Activated effector memory CD4-positive, alpha-beta T cell treated with Interleukin-2 at 50 U/mL for 16 hours (primary cell): ENCODE measurements around the gene CXCL8.
"Not testable (repeated sequence)": the region's sequence is repeated elsewhere in the genome, so short reads cannot be mapped to it uniquely, and the experiment has no call there.

Experiments used
- DNase-seq: peaks from one replicate; pipeline ENCODE4 v3.0.0-alpha.2; 2020

Gene CXCL8

DNA sequence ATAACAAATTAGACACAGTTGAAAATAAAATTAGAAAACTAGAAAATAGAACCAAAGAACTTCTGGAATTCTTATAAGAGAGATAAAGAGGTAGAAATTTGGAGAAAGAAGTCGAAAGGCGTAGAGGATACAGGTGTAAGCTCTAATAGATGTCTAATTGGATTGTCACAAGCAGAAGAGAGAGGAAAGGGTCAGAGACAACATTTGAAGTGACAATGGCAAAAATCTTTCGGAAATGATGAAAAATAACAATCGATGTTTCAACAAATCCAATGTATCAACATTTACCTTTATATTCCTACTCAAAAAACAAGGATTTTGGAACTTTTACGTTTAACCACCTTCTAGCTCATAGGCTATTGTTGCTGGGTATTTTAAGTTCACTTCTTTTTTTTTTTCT, 3.8 kb downstream of the CXCL8 start:
- no peak for DNase-seq

DNA sequence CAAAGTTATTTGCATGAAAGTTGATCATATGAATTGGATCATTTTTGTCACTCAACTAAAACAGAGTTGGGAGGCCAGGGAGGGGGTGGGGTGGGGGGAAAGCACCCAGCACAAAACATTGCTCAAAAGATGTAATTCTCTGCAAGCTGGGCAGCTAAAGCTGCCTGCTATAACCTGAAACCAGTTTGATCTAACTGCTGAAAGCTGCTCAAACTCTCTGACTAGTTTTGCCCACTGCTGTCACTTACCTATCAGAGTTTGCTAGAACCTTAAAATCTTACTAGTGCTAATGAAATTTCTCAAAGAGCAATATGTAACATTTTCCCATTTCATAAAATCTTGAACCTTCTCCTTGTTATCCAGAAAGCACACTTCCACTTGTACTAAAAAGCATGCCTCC, 10.4 kb downstream of the CXCL8 start:
- DNase-seq, result no peak

DNA sequence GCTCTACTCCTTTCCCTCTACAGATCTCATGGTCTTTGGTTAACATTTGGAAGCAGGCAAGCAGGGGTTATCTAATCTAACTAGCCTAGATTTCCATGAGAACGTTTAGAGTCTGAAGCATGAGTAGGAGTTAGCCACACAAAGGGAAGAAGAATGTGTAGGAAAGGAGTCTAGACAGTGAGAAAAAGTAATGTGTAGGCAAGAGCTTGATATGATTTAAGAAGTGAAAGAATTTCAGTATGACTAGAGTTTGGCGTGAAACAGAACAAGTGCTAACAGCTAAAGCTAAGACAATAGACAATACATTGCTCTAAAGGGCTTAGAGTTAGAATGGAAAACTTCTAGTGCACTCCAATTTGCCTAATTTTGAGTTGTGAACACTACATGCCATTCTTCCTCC, 10.8 kb downstream of the CXCL8 start:
- no peak for DNase-seq

DNA sequence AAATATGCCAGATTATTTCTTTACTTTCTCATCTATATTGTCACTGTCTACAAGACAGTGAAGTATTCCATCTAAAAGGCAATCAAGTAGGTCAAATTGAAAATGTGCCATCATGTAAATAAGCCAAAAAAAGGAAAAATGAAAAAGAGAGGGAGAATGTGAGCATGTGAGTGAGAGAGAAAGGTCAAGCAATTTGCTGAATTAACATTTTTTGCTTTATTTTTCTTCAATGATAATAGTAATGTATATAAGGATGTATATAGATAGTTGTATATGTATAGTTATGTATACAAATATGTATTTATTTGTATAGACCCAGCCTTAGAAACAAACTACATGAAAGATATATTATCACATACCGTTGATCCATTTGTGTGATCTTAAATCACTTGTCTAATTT, 11.5 kb downstream of the CXCL8 start:
- DNase-seq, result no peak

DNA sequence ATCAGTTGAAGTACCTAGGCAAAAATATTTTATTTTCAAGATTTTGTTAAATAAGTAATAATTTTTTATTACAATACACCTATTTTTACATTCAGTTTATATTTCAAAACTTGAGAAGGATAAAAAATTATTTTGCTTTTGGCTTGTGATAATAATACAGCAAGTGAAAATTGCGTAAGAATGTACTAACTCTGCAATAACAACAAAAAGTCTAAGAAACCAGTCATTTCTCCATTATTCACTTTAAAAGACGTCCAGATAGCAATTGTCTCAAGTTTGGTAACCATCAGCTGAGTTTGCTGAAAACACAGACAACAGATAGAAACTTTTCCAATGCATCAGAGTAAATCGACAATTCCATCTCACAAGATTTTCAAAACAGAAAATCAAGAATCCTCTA, 12.1 kb downstream of the CXCL8 start:
- DNase-seq, result no peak

DNA sequence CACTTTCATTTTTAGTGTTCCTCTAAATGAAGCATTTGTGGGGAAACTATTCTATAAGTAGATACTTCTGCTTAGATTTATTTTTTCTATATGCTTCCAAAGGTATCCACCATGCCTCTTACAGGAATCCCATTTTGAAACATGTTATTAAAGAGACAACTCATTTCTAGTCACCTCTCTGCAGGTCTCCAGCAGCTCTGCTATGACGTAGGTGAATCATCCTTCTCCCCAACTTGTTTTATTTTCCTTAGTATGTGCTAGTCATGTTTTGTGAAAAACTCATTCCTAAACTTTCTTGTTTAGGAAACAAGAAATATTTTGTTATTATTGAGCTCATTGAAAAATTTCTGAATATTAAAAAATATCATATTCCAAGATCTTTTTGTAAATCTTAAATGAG, 12.8 kb downstream of the CXCL8 start:
- DNase-seq, result no peak

DNA sequence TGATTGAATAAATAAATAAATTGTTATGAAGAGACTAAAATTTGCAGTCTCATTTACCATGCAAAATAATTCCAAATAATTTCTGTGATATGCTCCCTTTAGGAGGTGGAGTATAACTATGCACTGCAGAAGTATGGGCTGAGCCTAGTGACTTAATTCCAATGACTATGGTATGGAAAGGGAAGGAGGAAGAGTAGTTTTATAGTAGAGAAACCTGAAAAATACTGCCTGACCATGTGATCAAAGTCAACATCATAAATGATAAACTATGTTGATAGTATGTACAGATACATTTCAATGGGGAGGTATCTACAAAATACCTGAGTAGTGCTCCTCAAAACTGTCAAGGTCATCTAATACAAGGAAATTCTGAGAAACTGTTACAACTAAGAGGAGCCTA, 14.6 kb downstream of the CXCL8 start:
- DNase-seq, result no peak

DNA sequence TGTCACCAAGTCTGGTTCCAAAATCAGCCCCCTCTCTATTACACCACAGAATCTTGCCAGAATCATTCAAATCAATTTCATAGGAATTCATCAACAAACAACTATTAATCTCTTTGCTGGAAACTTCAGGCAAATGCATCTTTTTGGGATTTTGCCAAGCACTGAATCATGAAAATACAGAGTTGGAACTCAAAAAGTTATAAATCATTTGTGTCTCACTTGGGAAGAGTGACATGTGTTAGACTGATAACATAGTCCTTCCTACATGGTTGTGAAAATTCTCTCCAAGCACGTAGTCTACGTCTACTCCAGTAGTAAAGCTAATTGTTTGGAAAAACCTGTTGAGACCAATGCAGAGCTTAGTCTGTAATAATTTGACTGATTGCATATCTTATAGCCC, 19.0 kb downstream of the CXCL8 start:
- no peak for DNase-seq

DNA sequence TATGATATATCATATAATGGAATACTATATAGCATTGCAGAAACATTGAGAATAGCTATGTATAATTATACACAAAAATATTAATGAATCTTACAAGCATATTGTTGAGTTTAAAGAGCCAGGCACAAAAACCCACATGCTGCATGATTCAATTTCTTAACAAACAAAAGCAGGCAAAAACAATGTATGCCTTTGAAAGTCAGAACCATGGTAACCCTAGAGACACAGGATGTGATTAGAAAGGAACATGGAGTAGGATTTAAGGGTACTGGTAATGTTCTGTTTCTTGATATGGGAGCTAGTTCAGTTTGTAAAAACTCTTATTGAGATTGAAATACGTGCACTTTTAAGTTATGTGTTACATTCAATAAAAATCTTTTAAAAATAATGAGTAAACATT, 21.5 kb downstream of the CXCL8 start:
- no peak for DNase-seq

DNA sequence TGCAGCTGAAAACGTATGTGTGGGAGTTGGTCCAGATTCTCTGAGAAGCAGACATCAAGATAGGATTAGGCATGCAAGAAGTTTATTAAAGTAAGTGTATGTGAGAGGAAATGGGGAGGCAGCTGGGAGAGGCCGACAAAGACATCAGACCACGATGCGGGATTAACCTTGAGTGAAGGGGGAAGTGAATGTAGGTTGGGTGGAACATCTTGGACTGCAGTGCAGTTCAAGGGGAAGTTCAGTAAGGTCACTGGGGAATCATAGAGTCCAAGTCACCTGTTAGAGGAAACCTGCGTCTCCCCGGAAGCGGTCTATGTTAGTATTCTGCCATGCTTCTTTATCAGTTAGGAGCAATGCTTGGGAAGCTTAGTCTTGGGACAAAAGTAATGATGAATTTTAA, 22.0 kb downstream of the CXCL8 start:
- DNase-seq, result no peak

DNA sequence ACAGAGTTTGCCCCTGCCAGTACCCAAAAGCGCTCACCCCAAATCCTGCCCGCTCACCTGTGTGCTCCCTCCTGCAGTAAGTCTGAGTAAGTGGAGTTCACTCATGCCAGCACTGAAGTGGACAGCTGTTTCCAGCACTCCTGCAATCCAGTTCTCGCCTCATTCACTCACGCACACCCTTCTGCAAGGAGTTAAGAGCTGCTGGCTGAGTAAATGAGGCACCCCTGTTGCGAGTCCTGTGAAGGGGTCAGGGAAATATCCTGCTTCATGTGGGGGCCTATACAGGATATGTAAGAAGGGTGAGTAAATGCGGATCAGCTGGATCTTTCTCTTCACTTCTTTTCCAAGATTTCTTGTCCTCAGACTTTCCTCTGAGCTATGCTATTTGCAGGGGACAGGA, 23.5 kb downstream of the CXCL8 start:
- DNase-seq, result no peak

DNA sequence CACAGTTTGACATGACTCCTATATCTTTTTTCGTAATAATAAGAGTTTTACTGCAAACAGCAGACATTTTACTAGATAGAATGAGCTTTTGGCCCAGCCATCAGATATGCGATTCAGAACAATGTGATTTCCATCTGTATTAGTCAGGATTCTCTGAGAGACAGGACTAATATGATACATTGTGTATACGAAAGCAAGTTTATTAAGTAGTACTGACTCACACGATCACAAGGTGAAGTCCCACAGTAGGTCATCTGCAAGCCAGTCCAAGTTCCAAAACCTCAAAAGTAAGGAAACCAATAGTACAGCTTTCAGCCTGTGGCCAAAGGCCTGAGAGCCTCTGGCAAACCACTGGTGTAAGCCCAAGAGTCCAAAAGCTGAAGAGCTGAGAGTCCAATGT, 24.1 kb downstream of the CXCL8 start:
- DNase-seq, result no peak

DNA sequence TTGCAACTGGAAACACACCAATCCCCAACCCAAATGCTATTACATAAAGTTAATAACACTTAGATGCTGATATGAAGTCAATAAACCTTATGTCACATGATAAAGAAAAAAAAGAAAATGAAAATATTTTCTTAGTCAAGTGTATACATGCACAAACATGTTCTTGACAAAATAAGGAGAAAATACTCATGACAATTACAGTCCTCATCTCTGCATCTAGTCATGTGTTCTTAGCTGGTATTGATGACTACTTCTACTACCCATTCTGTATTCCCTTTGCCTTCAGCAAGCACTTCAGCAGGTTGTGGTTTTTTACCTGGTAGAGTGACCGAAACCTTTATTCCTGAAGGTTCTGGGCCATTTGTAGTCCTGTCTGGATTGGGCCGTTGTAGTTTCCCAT, 24.9 kb downstream of the CXCL8 start:
- no peak for DNase-seq

DNA sequence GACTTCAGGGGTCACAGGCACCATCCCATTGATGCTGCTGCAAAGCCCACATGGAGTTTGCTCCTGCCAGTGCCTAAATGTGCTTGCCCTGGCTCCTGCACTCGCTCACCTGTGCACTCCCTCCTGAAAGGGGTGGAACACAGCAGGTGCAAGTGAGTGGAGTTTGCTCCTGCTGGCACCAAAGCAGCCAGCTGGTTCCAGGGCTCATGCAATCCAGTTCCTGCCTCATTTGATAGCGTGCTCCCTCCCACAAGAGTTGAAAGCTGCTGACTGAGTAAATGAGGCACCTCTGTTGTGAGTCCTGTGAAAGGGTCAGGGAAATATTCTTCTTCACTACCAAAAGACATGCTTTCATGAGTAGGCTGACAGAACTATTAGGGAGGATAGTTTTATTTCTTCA, 30.5 kb downstream of the CXCL8 start:
- no peak for DNase-seq

DNA sequence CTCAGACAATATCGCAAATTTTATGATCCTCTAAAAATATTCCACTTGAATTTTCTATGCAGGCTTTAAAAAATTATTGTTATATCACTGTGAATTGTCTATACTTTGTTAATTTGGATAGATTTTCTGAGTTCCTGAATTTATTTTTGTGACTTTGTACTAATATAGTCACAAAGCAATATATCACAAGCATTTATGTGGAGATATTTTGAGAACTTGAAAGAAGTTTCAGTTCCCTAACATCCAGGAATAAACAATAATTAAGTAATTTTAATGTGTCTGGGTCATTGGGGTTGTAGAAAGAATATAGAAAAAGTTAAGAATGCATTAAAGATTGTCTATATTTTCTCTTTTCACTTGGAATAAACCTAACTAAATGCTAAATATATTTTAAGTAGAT, 32.0 kb downstream of the CXCL8 start:
- DNase-seq, result no peak

DNA sequence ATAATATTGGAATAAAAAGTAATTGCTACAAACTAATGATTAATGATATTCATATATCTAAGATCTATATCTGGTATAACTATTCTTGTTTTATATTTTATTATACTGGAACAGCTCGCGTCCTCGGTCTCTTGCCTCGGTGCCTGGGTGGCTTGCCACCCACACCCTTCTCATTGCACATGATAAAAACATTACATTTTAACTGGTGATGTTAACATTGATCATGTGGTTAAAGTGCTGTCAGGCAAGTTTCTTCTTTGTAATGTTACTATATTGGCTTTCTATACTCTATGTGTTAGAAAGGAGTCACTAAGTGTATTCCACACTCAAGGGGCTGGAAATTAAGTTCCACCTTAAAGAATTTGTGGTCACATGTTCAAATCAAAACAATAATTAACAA, 34.0 kb downstream of the CXCL8 start:
- DNase-seq, result not testable (repeated sequence)

DNA sequence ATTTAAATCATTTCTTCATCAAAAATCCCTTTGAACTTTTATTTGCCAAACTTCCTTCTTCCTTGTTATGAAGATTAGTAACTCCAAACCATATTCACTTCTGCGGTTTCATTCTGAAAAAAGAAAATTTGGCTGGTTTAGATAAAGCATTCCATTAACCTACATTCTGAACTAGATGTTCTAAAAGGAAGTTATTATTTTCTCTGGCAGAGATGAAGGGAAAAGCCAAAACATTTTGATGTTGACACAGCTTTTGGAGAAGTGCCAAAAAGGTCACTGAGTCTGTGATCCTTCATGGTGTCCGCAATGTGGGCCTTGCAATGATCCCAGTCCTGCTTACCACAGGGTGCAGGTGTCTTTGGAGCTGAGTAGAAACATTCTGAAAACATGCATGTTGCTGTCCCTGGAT, 36.0 kb downstream of the CXCL8 start:
- DNase-seq, result no peak

DNA sequence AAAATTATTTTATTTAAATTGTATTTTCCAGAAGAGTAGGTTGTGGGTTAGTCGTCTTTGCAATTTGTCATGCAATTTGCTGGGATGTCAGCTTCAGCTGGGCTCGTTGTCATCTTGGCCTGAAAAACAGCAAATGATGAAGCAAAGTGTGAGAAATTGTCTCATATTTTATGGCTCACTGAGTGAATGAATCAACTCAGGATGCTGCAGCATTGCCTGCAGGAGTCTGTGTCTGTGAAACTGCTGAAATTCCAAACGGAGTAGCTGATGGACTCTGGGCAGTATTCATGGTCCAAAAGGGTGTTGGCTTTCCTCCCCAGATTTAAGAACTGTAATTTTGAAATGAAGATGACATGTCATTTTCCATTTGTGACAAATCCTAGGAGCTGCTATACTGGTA, 37.2 kb downstream of the CXCL8 start:
- DNase-seq, result no peak

DNA sequence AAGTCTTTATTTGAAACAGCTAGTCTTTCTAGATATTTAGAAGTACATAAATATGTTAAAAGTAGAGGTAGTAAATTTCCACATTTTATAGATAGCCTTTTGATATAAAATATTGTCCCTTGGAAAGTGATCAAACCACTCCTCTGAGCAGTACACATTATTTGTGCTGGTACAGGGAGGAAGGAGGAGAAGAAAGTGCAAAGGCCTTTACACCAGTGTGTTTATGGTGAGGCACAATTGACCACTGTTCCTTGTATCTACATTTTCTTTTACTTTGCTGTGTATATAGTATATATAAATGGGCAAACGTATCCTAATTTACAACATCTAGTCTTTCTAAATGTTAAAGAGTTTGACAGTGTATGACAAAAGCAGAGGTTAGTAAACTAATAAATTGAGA, 39.9 kb downstream of the CXCL8 start:
- DNase-seq, result no peak

DNA sequence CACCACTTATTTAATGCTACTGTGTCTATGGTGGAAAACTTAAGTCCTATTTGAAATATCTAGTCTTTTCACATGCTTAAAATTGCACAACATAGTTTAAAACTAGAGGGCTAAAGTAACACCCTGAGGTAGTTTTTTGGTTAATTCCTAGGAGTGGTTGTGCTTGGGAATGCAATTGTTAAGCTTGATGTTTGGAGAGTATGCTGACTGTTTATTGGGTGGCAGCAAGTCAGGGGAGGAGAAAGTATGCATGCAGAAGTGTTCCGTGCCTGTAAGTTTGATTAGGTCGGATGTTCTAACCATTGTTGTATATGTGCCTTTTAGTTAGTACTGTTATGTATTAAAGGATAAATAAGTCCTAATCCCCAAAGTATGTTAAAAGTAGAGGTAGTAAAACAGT, 40.5 kb downstream of the CXCL8 start:
- DNase-seq, result no peak

DNA sequence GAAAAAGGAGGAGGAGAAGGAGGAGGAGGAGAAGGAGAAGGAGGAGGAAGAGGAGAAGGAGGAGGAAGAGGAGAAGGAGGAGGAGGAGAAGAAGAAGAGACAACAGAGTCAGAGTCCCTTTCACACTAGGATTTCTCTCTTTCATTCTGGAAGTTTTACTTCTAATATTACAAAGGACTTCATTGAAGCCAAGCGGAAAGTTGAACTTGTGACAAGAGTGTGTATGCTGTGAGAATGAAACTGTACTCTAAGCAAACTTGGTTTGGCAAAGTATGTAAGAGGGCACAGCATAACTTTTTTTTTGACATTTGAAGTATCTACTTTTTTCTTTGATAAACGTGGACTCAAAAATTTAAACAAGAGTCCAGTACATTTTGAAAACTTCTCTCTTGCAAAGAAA, 48.0 kb downstream of the CXCL8 start:
- DNase-seq, result no peak
